ENCODE measurements around the gene RNF167. TPM values are rescaled to one million over a fixed set of nuclear protein-coding genes. Genes with fewer than 3 reads are reported as not detected.

Gene RNF167
- total RNA-seq (73.0 TPM), polyA plus RNA-seq (189 TPM)
- long read RNA-seq, donor 1, partial matches to known transcripts: 431 of 435 reads
- long read RNA-seq, donor 1, other reads (novel, unspliced or antisense): 0 of 435 reads
- long read RNA-seq, donor 2: 0 reads
- long read RNA-seq, donor 3, transcript RNF167-201 (10 exons, 1,915 nt): major isoform, 18 of 65 reads
- long read RNA-seq, donor 3, transcript RNF167-211 (9 exons, 1,757 nt): minor isoform, 13 of 65 reads
- long read RNA-seq, donor 3, transcript RNF167-213 (3 exons, 619 nt): minor isoform, 5 of 65 reads
- long read RNA-seq, donor 3, partial matches to known transcripts: 18 of 65 reads
- long read RNA-seq, donor 3, other reads (novel, unspliced or antisense): 5 of 65 reads
- long read RNA-seq, donor 4, transcript RNF167-211 (9 exons, 1,757 nt): major isoform, 15 of 4,106 reads
- long read RNA-seq, donor 4, partial matches to known transcripts: 4,028 of 4,106 reads
- long read RNA-seq, donor 4, other reads (novel, unspliced or antisense): 54 of 4,106 reads
- long read RNA-seq, donor 5, transcript RNF167-201 (10 exons, 1,915 nt): minor isoform, 13 of 4,901 reads
- long read RNA-seq, donor 5, transcript RNF167-211 (9 exons, 1,757 nt): major isoform, 21 of 4,901 reads
- long read RNA-seq, donor 5, partial matches to known transcripts: 1,345 of 4,901 reads
- long read RNA-seq, donor 5, other reads (novel, unspliced or antisense): 3,512 of 4,901 reads
- long read RNA-seq, donor 6, transcript RNF167-211 (9 exons, 1,757 nt): minor isoform, 15 of 54 reads
- long read RNA-seq, donor 6, transcript RNF167-201 (10 exons, 1,915 nt): major isoform, 18 of 54 reads
- long read RNA-seq, donor 6, partial matches to known transcripts: 16 of 54 reads
- long read RNA-seq, donor 6, other reads (novel, unspliced or antisense): 0 of 54 reads
- long read RNA-seq, donor 7, transcript RNF167-211 (9 exons, 1,757 nt): major isoform, 8 of 4,598 reads
- long read RNA-seq, donor 7, partial matches to known transcripts: 4,459 of 4,598 reads
- long read RNA-seq, donor 7, other reads (novel, unspliced or antisense): 119 of 4,598 reads
- long read RNA-seq, donor 8, transcript RNF167-211 (9 exons, 1,757 nt): major isoform, 6 of 1,620 reads
- long read RNA-seq, donor 8, partial matches to known transcripts: 1,579 of 1,620 reads
- long read RNA-seq, donor 8, other reads (novel, unspliced or antisense): 31 of 1,620 reads
- long read RNA-seq, donor 9, transcript RNF167-211 (9 exons, 1,757 nt): major isoform, 9 of 2,007 reads
- long read RNA-seq, donor 9, transcript RNF167-201 (10 exons, 1,915 nt): major isoform, 9 of 2,007 reads
- long read RNA-seq, donor 9, partial matches to known transcripts: 443 of 2,007 reads
- long read RNA-seq, donor 9, other reads (novel, unspliced or antisense): 1,538 of 2,007 reads
- long read RNA-seq, donor 10, transcript RNF167-201 (10 exons, 1,915 nt): minor isoform, 8 of 3,700 reads
- long read RNA-seq, donor 10, transcript RNF167-211 (9 exons, 1,757 nt): major isoform, 12 of 3,700 reads
- long read RNA-seq, donor 10, partial matches to known transcripts: 3,561 of 3,700 reads
- long read RNA-seq, donor 10, other reads (novel, unspliced or antisense): 114 of 3,700 reads

GRCh38 chr17:4939796-4940554 is at the start of gene RNF167, which contains the start of gene SLC25A11:
Gene RNF167 (plus strand): TSS chr17:4940268. CDS start chr17:4940910, 642 bp downstream.
Gene SLC25A11 (minus strand): TSS chr17:4940046. CDS start chr17:4939910, 136 bp downstream.
- Histone ChIP-seq H3K9me3 (ENCODE audit: control insufficient read depth in 2 of 2, insufficient read depth in 1 of 2, low read length in 1 of 2) (no peaks in the 10 kb centered on the region), H3K27me3 (ENCODE audit: control insufficient read depth in 2 of 2, insufficient read depth in 1 of 2, low read length in 1 of 2) (no peaks in the 10 kb centered on the region), H3K4me1 (ENCODE audit: control insufficient read depth in 2 of 2, insufficient read depth in 2 of 2, low read length in 2 of 2) (peaks cover 36 to 52% of the 10 kb centered on the region in 2 donors), H3K4me3 (ENCODE audit: low read length in 2 of 2) (peak within 1 kb of the TSS; percentile 72 to 100), H3K27ac (ENCODE audit: low read depth in 1 of 2, low read length in 1 of 2) (peak within 1 kb of the TSS; percentile 98 to 99), H3K36me3 (ENCODE audit: control insufficient read depth in 2 of 2, insufficient read depth in 2 of 2, low read length in 1 of 2) (peaks cover 44 to 64% of the 10 kb centered on the region in 2 donors)
- under 1% methylated on average over 72 of the region's 72 CpGs for WGBS
- DNase-seq (ENCODE audit: low read depth in 6 of 9, low spot score in 9 of 9): peak; percentile 95 to 100 (median 99)

- Histone ChIP-seq H3K36me3 (ENCODE audit: control insufficient read depth in 2 of 2, insufficient read depth in 2 of 2, low read length in 1 of 2) (peaks cover 74 to 82% of the 10 kb centered on the region in 2 donors), H3K4me1 (ENCODE audit: control insufficient read depth in 2 of 2, insufficient read depth in 2 of 2, low read length in 2 of 2) (no peaks in the 10 kb centered on the region), H3K27ac (ENCODE audit: low read depth in 1 of 2, low read length in 1 of 2) (no peak overlapping the region), H3K27me3 (ENCODE audit: control insufficient read depth in 2 of 2, insufficient read depth in 1 of 2, low read length in 1 of 2) (no peaks in the 10 kb centered on the region), H3K9me3 (ENCODE audit: control insufficient read depth in 2 of 2, insufficient read depth in 1 of 2, low read length in 1 of 2) (no peaks in the 10 kb centered on the region), H3K4me3 (ENCODE audit: low read length in 2 of 2) (no peak overlapping the region)
- WGBS: 98% methylated on average over 42 of the region's 42 CpGs
- DNase-seq (ENCODE audit: low read depth in 6 of 9, low spot score in 9 of 9): no peak
Measured at GRCh38 chr17:4891411-4892410, 48.4 kb upstream of the RNF167 start.

GRCh38 chr17:4892499-4893221 is 47.4 kb upstream of the RNF167 start:
- no peaks in the 10 kb centered on the region for H3K4me1 ChIP-seq (ENCODE audit: control insufficient read depth in 2 of 2, insufficient read depth in 2 of 2, low read length in 2 of 2)
- no peak overlapping the region for H3K4me3 ChIP-seq (ENCODE audit: low read length in 2 of 2)
- no peaks in the 10 kb centered on the region for H3K9me3 ChIP-seq (ENCODE audit: control insufficient read depth in 2 of 2, insufficient read depth in 1 of 2, low read length in 1 of 2)
- no peak for DNase-seq (ENCODE audit: low read depth in 6 of 9, low spot score in 9 of 9)
- WGBS: 96% methylated on average over 23 of the region's 23 CpGs
- peaks cover 67 to 79% of the 10 kb centered on the region in 2 donors for H3K36me3 ChIP-seq (ENCODE audit: control insufficient read depth in 2 of 2, insufficient read depth in 2 of 2, low read length in 1 of 2)
- no peaks in the 10 kb centered on the region for H3K27me3 ChIP-seq (ENCODE audit: control insufficient read depth in 2 of 2, insufficient read depth in 1 of 2, low read length in 1 of 2)
- H3K27ac ChIP-seq (ENCODE audit: low read depth in 1 of 2, low read length in 1 of 2): no peak overlapping the region

- no peak overlapping the region for H3K27ac ChIP-seq (ENCODE audit: low read depth in 1 of 2, low read length in 1 of 2)
- H3K4me3 ChIP-seq (ENCODE audit: low read length in 2 of 2): no peak overlapping the region
- H3K36me3 ChIP-seq (ENCODE audit: control insufficient read depth in 2 of 2, insufficient read depth in 2 of 2, low read length in 1 of 2): peaks cover 65 to 79% of the 10 kb centered on the region in 2 donors
- no peaks in the 10 kb centered on the region for H3K9me3 ChIP-seq (ENCODE audit: control insufficient read depth in 2 of 2, insufficient read depth in 1 of 2, low read length in 1 of 2)
- H3K4me1 ChIP-seq (ENCODE audit: control insufficient read depth in 2 of 2, insufficient read depth in 2 of 2, low read length in 2 of 2): no peaks in the 10 kb centered on the region
- no peak for DNase-seq (ENCODE audit: low read depth in 6 of 9, low spot score in 9 of 9)
- whole genome bisulfite sequencing: 97% methylated on average over 18 of the region's 18 CpGs
- H3K27me3 ChIP-seq (ENCODE audit: control insufficient read depth in 2 of 2, insufficient read depth in 1 of 2, low read length in 1 of 2): peaks cover 2 to 4% of the 10 kb centered on the region in 2 donors
Measured at GRCh38 chr17:4893272-4893671, 46.8 kb upstream of the RNF167 start.

DNA sequence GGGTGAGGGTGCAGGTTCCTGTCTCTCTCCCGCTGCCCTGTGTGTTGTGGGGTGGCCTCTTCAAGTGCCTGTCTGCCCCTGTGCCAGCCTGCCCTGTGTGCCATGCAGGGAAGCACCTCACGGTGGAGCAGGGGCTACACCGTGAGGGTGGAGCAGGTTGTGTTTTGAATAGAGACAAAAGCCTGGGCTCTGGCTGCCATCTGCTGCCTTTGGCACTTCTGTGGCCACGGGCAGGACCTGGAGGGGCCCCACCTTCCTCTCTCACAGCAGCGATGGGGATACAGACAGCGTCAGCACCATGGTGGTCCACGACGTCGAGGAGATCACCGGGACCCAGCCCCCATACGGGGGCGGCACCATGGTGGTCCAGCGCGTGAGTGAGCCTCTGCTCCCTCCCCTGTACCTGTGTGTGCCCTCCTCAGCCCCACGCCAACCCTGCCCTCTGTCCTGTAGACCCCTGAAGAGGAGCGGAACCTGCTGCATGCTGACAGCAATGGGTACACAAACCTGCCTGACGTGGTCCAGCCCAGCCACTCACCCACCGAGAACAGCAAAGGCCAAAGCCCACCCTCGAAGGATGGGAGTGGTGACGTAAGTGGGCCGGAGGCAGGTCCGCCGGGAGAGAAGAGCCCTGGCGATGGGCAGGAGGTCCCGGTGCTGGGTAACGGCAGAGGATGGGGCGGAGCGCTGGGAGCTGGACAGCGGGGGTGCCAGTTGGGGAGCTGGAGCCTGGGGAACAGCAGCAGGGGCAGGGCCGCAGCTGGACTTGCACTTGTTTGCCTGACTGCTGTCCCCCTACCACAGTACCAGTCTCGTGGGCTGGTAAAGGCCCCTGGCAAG is 46.1 kb upstream of the RNF167 start:
- peaks cover 8 to 10% of the 10 kb centered on the region in 2 donors for H3K27me3 ChIP-seq (ENCODE audit: control insufficient read depth in 2 of 2, insufficient read depth in 1 of 2, low read length in 1 of 2)
- H3K4me1 ChIP-seq (ENCODE audit: control insufficient read depth in 2 of 2, insufficient read depth in 2 of 2, low read length in 2 of 2): peaks cover 2 to 6% of the 10 kb centered on the region in 2 donors

GRCh38 chr17:4895121-4895520 is 44.9 kb upstream of the RNF167 start:
- DNase-seq (ENCODE audit: low read depth in 6 of 9, low spot score in 9 of 9): no peak
- Histone ChIP-seq H3K4me1 (ENCODE audit: control insufficient read depth in 2 of 2, insufficient read depth in 2 of 2, low read length in 2 of 2) (peaks cover 7 to 14% of the 10 kb centered on the region in 2 donors), H3K36me3 (ENCODE audit: control insufficient read depth in 2 of 2, insufficient read depth in 2 of 2, low read length in 1 of 2) (peaks cover 61 to 69% of the 10 kb centered on the region in 2 donors), H3K4me3 (ENCODE audit: low read length in 2 of 2) (no peak overlapping the region), H3K9me3 (ENCODE audit: control insufficient read depth in 2 of 2, insufficient read depth in 1 of 2, low read length in 1 of 2) (no peaks in the 10 kb centered on the region), H3K27ac (ENCODE audit: low read depth in 1 of 2, low read length in 1 of 2) (no peak overlapping the region), H3K27me3 (ENCODE audit: control insufficient read depth in 2 of 2, insufficient read depth in 1 of 2, low read length in 1 of 2) (peaks cover 18 to 22% of the 10 kb centered on the region in 2 donors)
- WGBS: 98% methylated on average over 13 of the region's 13 CpGs

More for the DNA sequence above, 46.1 kb upstream of the RNF167 start:
- no peak overlapping the region for H3K27ac ChIP-seq (ENCODE audit: low read depth in 1 of 2, low read length in 1 of 2)
- 94% methylated on average over 31 of the region's 31 CpGs for WGBS
- peaks cover 62 to 79% of the 10 kb centered on the region in 2 donors for H3K36me3 ChIP-seq (ENCODE audit: control insufficient read depth in 2 of 2, insufficient read depth in 2 of 2, low read length in 1 of 2)
- DNase-seq (ENCODE audit: low read depth in 6 of 9, low spot score in 9 of 9): no peak
- no peaks in the 10 kb centered on the region for H3K9me3 ChIP-seq (ENCODE audit: control insufficient read depth in 2 of 2, insufficient read depth in 1 of 2, low read length in 1 of 2)
- H3K4me3 ChIP-seq (ENCODE audit: low read length in 2 of 2): no peak overlapping the region
